NT2/D1 (cell line): ENCODE results near the gene CFAP61.
"Not testable (repeated sequence)": the region's sequence is repeated elsewhere in the genome, so short reads cannot be mapped to it uniquely, and the experiment has no call there.

Source experiments
- SUZ12 ChIP-seq: IDR thresholded peaks from 2 replicates; pipeline ENCODE4 v1.6.1; 2011; ENCODE audit not compliant: insufficient read length, insufficient read depth; ENCODE audit errors: extremely low read depth
- ZNF274 ChIP-seq: IDR thresholded peaks from 2 replicates; pipeline ENCODE4 v1.6.1; 2011; ENCODE audit warnings: mild to moderate bottlenecking, low read depth, low read length

DNA sequence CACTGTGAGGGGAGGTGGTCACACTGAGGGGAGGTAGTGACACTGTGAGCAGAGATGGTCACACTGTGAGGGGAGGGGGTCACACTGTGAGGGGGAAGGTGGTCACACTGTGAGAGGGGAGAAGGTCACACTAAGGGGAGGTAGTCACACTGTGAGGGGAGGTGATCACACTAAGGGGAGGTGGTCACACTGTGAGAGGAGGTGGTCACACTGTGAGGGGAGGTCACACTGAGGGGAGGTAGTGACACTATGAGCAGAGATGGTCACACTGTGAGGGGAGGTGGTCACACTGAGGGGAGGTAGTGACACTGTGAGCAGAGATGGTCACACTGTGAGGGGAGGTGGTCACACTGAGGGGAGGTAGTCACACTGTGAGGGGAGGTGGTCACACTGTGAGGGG is 303.2 kb downstream of the CFAP61 start:
- TF ChIP-seq SUZ12, ZNF274: not testable (repeated sequence)
